HG03095 (cell line): ENCODE data around the gene TRPM3.

Experiments used
- ATAC-seq: cut with Tn5 transposase; IDR thresholded peaks from one replicate; pipeline ENCODE4 v1.9.1; 2021; ENCODE audit warnings: moderate library complexity; ENCODE audit not compliant: unreplicated experiment

The TRPM3 gene

DNA sequence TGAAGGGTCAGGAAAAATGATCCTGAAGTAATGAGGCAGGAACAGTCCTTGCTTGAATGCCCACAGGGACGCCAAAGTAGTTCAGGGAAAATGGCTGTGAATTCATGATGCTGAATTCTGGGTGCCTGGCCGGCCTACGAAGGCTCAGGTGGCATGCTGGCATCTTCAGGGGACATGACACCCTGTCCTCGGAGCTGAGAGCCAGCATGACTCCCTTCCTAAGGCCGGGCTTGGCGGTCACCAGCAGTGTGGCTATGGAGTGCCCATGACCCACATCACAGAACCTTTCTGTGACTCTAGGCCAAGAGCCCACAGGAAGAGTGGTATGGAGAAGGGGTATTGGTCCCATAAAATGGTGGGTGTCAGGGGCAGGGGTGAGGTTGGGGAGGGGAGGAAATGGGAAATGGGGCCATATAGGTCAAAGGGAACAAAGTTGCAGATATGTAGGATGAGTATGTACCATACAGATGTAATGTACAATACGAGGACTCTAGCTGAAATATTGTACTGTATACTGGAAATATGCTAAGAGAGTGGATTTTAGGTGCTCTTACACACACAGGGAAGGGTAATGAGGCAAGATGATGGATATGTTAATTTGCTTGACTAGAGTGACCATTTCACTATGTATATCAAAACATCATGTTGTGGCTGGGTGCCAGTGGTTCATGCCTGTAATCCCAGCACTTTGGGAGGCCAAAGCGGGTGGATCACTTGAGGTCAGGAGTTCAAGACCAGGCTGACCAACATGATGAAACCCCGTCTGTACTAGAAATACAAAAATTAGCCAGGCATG, 504.2 kb downstream of the TRPM3 start:
- no peak for ATAC-seq

DNA sequence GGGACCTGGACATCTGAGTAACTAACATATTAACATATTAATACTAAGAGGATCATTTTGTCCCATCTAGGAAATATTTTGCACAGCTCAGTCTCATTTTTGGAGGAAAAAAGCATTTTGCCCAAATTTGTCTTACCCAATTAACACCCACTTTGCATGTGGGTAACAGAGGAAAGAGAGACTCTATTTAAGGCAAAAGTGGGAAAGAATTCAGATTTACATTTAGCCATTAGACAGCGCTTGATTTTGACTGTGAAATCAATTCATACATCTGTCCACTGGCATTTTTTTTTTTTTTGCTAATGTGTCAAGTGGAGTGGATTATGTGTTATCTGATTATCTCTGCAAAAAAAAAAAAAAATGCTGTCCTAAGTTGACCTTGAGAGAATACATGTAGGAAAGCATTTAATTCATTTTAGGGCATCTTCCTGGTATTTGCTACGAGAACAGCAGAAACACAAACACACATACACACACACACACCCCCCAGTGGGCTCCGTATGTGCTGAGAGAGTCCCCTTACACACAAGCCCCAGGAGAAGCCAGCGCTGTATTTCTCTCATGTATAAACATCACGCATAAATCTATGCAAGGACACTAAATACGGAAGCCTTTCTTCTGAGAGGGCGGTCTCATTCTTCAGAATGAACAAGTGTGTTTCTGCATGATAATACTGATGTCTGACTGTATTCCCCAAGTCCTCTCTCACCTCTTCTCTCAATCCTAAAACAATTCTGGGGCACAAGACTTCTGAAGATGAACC, 505.0 kb downstream of the TRPM3 start:
- no peak for ATAC-seq

DNA sequence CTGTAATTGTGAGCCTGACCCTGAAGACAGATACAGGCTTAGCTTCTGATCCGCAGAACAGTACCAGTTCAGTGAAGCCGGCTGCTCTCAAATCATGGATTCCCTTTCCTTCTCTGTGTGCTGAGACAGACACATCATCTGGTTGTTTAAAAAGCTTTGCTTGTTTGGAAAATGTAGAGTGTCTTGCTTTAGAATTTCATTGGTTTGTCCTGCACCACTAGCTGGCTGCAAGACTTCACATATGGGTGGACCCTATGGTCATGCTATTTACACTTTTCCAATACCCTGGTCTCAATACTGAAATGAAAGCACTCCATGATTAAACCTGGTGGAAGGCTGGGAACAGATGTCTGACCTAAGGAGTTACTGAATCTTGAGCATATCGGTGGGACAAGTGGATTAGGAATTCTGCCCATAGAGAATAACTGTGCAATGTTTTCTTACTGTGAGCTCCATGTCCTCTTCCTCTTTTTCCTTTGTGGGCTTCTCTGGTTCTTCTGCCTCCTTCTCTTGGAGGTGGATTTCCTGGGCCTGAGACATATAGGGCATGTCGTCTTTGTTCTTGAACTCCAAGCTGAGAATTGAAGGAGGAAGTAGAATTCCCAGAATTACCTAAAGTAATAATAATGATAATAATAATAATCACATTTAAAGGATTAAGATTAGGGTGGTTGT, 505.8 kb downstream of the TRPM3 start:
- no peak for ATAC-seq

DNA sequence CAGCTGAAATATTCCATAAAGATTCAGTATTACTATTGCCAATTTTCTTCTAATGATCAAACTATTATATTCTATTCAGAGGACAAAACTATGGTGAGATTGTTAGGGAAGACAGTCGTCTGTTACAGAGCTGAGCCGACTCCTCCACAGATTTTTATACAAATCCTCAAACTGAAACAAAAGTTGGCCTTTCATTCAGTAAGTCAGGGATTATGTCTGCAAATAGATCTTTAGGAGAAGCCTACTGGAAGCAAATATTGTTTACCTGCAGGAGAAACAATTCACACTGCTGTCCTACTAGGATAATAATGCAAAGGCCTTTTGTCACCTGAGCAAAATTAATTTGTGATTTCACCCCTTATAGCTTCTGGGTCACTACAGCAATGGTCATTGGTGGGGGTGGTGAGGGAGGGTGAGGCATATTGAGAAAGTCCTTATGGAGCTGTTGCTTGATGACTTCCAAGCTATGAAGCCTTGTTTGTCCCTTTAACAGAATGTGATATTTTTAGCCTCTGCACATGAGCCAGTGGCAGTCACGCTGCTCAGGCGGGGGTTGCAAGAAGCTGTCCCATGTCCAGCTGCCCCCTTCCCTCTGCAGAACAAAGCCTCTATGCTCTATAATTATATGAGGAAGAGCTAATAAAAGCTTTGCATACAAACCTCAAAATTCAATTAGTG, 506.5 kb downstream of the TRPM3 start:
- no peak for ATAC-seq

DNA sequence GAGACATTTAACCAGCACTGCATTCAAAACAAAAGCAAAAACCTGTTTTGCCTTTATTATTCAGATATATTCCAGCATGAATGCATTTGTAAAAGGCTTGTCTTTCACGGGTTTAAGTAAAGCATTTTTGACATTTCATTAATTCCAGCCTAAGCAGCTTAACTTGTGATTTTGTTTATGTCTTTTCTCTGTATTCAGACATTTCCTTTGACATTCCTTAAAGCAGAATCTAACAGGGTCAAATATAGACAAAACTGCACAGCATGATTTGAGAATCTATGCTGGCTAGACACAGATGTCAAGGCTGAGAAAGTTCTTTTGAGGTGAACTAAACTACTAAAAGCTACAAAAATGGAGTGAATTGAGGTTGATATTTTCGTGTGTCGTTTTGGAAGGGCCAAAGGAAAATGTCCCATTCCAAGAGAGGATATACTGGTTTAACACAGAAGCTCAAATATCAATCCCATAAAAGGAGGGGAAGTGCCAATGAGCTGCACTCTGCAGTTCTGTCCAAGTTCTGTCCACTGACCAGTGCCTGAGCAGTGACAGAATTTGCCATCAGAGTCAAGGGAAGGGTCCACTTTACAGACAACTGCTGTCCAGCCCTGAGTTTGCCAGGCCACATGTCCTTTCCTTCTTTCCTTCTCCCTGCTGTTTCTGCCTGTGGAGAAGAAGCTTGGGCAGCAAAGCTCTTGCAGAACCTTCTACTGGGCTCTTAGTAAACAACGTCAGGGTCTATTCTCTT, 508.2 kb downstream of the TRPM3 start:
- no peak for ATAC-seq

DNA sequence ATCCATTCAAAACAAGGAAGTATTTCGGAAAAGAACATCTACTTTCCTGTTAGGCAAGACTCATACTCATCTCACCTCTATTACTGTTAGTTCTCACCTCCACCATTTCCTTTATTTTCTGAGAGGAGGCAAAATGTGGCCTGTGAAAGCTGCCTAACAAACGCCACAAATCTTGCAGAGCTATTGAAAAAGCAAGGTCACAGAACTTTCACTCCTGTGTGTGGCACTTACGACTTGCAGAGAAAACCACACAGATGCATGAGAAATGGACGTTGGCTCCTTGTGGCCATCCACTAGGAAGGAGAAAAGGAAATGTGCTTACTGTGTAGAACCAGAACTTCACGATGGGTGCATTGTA, 511.2 kb downstream of the TRPM3 start:
- no peak for ATAC-seq

DNA sequence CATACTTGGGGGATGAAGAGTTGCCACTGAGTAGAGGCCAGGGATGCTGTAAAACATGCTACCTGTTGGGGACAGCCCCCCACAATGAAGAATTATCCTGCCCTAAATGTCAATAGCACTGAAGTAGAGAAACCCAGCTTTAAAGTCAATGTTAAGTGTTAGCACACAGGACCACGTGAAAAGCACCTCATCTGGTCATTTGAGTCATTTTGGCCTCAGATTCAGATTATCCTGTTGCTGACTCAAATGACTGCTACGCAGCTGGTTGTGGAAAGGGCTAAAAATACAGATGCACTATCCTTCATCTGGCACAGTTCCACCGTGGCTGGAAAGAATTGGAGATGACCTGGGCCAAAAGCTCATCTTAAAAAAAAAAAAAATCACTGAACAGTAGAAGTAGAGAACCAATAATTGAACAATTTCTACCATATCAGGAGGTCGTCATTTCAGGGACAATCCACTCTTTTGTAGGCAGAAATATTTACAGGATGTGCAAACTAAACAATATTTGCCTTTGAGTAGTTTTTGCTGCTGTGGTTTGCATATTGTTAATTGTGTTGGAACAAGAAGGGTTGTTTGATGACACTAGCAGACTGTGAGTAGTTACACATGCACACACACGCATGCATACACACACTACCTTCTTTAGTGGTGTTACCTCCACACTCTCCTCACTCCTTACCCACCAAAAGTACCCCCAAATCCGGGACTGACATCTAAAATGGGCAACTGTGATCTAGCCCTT, 511.7 kb downstream of the TRPM3 start:
- ATAC-seq, result no peak

DNA sequence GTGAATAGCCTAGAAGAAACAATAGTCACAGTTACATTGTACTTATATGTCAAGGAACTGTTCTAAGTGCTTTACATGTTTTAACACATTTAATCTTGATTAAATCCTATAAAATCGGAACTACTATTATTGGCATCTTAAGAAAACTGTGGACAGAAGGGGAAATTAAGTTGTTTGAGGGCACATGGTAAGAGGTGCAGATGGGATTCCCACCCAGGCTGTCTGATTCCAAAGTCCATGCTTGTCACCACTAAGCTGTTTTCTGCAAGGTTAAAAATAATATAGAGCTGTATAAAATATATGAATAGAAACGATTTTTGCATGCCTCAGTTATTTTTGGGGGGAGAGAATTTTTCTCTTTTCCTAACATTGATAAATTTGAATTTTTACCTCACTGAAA, 512.4 kb downstream of the TRPM3 start:
- ATAC-seq, result no peak

DNA sequence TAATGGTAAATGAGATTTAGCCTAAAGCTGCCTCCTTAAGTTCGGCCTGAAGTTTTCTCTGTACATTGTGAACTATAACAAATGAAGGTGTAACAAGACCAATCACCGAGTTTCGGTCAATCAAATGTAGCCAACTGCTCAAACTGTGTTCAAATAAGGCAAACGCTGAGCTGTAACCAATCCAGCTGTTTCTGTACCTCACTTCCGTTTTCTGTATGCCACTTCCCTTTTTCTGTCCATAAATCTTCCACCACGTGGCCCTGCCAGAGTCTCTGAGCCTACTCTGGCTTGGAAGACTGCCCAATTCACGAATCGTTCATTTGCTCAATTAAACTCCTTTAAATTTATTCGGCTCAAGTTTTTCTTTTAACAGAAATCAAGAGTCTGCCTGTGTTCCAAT, 513.5 kb downstream of the TRPM3 start:
- ATAC-seq, result peak; percentile 39

DNA sequence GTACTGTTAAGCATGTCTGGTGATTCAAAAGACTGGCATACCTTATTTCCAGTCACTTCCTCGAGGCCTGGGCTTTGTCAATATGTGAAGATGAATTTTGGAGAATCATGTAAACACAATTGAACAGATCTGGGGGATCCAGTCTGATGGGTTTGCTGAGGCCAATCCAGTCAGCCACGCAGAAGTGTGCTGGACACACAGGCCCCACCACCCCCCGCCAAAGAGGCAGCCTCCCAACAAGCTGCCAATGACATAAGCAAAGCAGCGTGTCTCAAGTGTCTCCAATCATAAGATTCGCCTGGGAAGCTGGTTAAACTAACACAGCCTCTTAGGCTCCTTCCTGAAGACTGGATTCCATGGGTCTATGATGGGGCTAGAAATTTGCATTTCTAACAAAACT, 514.1 kb downstream of the TRPM3 start:
- ATAC-seq, result no peak

DNA sequence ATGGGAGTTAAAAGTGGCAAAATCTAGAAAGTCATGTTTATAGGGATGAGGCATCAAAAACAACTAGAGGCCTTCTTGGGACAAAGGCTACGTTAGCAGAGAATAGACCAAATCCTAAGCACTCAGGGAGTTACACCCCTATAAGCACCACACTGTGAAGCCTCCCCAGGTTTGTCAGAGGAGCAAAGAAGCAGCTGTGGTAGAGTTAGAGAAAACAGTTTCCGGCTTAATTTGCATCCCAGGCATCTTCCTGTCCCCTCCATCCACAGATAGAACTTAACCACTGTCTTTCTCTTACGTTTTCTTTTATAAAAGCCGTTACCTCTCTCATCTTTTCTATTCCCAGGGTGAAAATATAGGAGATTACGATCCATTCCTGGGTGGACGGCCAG, 518.4 kb downstream of the TRPM3 start:
- ATAC-seq, result peak; percentile 48

DNA sequence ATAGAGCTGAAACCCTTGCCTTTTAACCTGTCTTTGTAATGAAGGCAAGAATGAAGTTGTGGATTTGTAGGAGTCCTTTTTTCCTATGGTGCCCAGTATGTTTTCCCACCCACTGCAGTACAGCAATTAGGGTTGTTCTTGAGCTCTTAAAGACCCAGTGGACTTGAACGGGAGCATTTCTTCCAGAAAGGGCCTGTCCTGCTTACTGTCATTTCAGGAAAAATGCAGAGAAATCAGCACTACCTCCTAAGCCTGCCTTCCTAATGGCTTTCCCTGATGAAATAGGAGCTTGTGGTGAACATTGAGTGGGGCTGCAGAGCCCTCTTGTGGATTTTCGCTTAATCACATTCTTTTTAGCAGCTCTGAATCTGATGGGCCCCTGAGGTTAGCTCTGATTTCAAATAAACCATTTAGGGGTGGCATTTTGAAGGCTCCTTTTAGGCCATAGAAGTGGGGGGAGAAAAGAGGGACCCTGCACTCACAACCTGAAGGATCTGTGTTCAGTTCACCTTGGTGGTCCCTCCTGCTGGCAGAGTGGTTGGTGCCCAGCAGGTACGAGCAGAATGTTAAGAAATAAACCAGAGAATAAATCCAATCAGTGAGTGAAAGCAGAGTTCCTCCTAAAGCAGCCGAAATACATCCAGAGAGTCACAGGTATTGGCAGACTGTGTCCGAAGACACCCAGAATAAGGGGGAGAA, 519.0 kb downstream of the TRPM3 start:
- peak; percentile 72 for ATAC-seq

DNA sequence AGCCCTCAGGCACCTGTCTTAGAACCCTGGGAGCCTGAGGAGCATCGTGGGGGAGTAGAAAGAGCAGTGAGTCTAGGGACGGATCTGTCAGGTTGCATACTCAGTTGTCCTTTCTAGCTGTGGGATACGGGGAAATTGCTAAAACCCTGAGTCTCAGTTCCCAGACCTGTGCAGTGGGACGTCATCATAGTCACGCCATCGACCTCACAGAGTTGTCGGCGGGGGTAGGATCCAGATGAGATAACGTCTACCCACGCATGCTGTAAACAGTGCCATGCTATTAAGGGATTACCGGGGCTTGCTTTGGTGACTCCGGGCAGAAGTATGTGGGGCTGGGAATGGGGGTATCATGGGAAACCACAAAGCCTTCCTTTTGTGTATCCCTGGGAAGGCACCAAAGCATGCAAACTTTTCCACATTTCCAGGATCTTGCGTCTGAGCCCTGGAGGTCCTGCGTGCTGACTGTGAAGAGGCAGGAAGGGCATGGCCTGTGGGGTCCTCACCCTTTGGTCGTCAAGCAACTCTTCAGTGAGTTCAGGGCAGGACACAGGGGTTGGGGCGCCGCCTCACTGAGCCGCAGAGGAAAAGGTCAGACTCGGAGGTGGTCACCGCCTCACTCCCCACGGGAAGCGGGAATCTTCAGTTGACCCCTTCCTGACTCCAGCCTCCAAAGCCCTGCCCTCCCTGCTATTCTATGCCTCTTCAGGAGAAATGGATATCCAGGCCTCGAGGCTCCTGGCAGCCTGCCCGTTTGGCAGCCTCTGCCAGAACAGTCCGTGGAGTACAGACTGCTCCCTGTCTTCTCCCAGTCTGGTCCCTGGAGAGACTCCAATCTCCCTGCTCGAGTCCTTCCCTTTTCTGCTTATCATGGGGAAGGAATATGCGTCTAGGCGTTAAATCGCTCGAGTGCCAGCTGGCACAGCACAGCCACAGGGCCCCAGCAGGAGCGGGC, 520.1 kb downstream of the TRPM3 start:
- no peak for ATAC-seq

DNA sequence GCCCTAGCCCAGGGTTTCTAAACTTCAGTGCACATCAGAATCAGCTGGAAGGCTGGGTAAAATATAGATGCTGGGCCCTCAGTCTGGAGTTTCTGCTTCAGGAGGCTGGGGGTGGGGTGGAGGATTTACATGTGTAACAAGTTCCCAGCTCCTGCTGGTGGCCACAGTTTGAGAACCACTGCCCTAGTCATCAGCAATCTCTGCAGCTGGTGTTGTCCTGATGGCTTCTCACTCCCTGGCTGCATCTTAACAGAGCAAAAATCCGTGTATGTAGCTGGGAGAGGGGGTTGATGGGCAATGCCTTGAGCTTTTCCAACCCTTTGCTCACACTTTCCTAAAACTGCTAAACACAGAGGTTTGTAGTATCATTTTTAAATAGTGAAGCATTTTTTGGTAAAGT, 520.9 kb downstream of the TRPM3 start:
- ATAC-seq, result no peak

DNA sequence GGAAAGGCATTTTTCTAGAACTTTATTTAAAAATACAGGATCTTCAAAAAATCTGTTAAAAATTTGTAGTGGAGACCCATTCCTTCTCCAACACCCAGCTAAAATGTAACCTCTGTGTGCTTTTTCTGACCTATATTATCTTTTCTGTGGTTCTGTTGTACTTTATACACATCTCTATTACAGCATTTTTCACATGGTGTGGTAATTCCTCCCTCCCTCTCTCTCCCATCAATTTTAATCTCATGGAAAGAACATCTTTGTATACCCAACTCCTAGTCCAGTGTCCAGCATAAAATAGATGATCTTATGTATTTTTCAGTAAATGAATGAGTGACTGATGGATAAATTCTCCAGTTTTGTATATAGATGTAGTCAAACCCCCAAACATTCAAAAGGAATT, 523.5 kb downstream of the TRPM3 start:
- ATAC-seq, result no peak

DNA sequence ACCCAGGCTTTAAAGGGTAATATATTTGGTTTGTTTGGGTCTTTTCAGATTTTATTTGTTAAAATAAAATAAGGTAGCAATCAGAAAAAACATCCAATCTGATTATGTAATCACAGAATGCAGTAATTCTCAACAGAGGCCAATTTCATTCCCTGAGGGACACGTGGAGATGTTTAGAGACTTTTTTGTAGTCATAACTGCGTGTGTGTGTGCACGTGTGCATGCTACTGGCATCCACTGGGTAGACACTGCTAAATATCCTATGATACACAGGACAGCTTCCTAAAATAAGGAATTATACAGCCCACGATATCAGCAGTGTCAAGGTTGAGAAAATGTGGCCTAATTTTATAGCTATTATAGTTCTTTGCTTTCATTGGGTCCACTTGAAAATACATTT, 526.2 kb downstream of the TRPM3 start:
- ATAC-seq, result no peak

DNA sequence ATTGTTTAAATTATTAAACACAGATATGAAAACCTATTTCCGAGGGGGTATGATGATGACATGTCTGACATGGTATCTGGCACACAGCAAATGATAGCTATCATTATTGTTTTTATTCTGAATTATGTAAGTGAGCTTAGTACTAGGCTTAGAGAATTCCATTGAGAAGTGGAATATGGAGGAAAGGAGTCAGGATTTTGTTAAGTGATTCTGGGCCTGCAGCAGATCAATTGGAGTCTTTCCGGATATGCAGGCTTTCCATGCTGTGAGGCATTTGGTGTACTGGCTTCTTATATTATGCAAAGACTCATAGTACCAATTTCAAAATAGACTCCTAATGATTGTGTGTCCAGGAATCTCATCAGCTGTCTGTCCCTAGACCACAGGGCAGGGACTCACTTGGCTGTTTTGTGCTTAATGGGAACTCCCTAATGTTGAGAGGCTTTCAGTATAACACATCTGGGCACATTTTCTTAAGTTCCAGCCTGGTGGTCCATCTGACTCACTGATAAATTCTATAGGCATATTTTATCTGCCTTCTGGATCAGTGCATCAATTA, 527.0 kb downstream of the TRPM3 start:
- no peak for ATAC-seq

DNA sequence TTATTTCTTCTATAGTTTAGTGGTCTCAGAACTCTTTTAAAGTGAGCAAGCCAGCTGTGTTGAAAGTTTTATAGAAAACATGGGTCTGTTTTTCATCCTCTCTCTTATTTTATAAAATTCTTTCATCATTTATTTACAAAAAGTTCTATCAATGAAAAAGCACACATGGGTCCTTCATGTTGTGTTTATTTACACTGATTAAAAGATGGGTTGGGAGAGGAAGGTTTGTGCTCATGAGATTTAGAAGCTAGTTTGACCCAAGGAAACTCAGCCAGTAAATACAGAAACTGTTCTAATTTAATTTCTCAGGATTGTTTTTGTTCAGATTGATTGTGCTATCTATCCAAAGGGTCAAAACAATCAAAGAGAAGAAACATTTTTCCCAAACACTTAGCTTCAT, 528.2 kb downstream of the TRPM3 start:
- no peak for ATAC-seq
